ENCODE data around the gene LYL1.

- TF ChIP-seq, protein P1, sequence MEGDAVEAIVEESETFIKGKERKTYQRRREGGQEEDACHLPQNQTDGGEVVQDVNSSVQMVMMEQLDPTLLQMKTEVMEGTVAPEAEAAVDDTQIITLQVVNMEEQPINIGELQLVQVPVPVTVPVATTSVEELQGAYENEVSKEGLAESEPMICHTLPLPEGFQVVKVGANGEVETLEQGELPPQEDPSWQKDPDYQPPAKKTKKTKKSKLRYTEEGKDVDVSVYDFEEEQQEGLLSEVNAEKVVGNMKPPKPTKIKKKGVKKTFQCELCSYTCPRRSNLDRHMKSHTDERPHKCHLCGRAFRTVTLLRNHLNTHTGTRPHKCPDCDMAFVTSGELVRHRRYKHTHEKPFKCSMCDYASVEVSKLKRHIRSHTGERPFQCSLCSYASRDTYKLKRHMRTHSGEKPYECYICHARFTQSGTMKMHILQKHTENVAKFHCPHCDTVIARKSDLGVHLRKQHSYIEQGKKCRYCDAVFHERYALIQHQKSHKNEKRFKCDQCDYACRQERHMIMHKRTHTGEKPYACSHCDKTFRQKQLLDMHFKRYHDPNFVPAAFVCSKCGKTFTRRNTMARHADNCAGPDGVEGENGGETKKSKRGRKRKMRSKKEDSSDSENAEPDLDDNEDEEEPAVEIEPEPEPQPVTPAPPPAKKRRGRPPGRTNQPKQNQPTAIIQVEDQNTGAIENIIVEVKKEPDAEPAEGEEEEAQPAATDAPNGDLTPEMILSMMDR (IDR thresholded peaks at IDR 0.05; ENCODE audit: low read depth, low read length) = no peak
- no peak for TF ChIP-seq EZH2phosphoT487 (IDR thresholded peaks at IDR 0.05; ENCODE audit: low read depth)
Observed at GRCh38 chr19:13073263-13073662, 29.4 kb downstream of the LYL1 start.
